PC-9 (cell line): ENCODE data around the gene VSX2. TPM values are rescaled to one million over a fixed set of nuclear protein-coding genes. Genes with fewer than 3 reads are reported as not detected.

Experiments
- BruUV-seq: library from RNA; stranded (reverse); fragments of 400-500 nt; replicated peaks from 2 replicates; lab custom pipeline; 2021; lab: Mats Ljungman, UMichigan
- CTCF ChIA-PET: fragments of 300-600 bp; sonication (Branson Sonifier 250); formaldehyde crosslinking; loops from one replicate; lab custom pipeline; 2022; ENCODE audit warnings: antibody characterized with exemption; lab: Charles Lee
- POLR2A ChIA-PET: fragments of 300-600 bp; sonication (Branson Sonifier 250); formaldehyde crosslinking; loops from one replicate; lab custom pipeline; 2022; ENCODE audit warnings: antibody characterized with exemption; ENCODE audit not compliant: unreplicated experiment; lab: Charles Lee
- DNase-seq, 2 experiments: peaks; one replicate each; pipeline versions ENCODE4 v3.0.0 to v3.0.0-alpha.2; 2015 to 2022; ENCODE audit warnings: mixed read lengths in 1 of 2
- H2AFZ ChIP-seq: fragments of 200-600 bp; sonication (generic); 2 replicates; pipeline ENCODE4 v1.8.1; 2017; ENCODE audit warnings: antibody characterized with exemption
- H3F3A ChIP-seq: fragments of 200-600 bp; sonication (generic); 2 replicates; pipeline ENCODE4 v1.8.1; 2017; ENCODE audit warnings: antibody characterized with exemption, mild to moderate bottlenecking, low read depth; ENCODE audit not compliant: insufficient read depth
- H3K27ac ChIP-seq: fragments of 200-600 bp; sonication (generic); 2 replicates; pipeline ENCODE4 v1.6.1; 2016; ENCODE audit warnings: mixed run types
- H3K27me3 ChIP-seq: fragments of 200-600 bp; sonication (generic); 2 replicates; pipeline ENCODE4 v1.6.1; 2016; ENCODE audit warnings: low read depth, mixed run types; ENCODE audit not compliant: insufficient read depth
- H3K36me3 ChIP-seq: fragments of 200-600 bp; sonication (generic); 2 replicates; pipeline ENCODE4 v1.6.1; 2016; ENCODE audit warnings: low read depth, mixed run types
- H3K4me1 ChIP-seq: fragments of 200-600 bp; sonication (generic); replicated peaks from 2 replicates; pipeline ENCODE4 v1.6.1; 2016; ENCODE audit warnings: mixed run types; ENCODE audit not compliant: insufficient read depth
- H3K4me2 ChIP-seq: fragments of 200-600 bp; sonication (generic); 2 replicates; pipeline ENCODE4 v1.6.1; 2017; ENCODE audit warnings: mixed run types
- H3K4me3 ChIP-seq: fragments of 200-600 bp; sonication (generic); 2 replicates; pipeline ENCODE4 v1.6.1; 2016; ENCODE audit warnings: mixed run types
- H3K79me2 ChIP-seq: fragments of 200-600 bp; sonication (generic); 2 replicates; pipeline ENCODE4 v1.6.1; 2017; ENCODE audit warnings: low read depth, mixed run types
- H3K9me2 ChIP-seq: fragments of 200-600 bp; sonication (generic); 2 replicates; pipeline ENCODE4 v1.8.1; 2017; ENCODE audit warnings: mild to moderate bottlenecking; ENCODE audit not compliant: insufficient read depth
- H3K9me3 ChIP-seq: fragments of 200-600 bp; sonication (generic); 2 replicates; pipeline ENCODE4 v1.8.1; 2016; ENCODE audit warnings: low read depth; ENCODE audit not compliant: insufficient read depth
- H4K20me1 ChIP-seq: fragments of 200-600 bp; sonication (generic); 2 replicates; pipeline ENCODE4 v1.8.1; 2017; ENCODE audit not compliant: insufficient read depth
- EZH2 ChIP-seq: fragments of 200-600 bp; sonication (generic); IDR thresholded peaks from 2 replicates; pipeline ENCODE4 v1.8.0; 2017; ENCODE audit warnings: antibody characterized with exemption, low read depth
- intact Hi-C: fragments of 100-400 bp; cut with micrococcal nuclease; formaldehyde crosslinking; loops from one replicate; pipeline ENCODE4 v1.10.0; 2022; ENCODE audit not compliant: unreplicated experiment
- total RNA-seq: library from RNA; stranded (reverse); gene quantifications from 2 replicates; pipeline ENCODE4 v1.2.3, GENCODE V29; 2021
- TF ChIP-seq, protein P1 (sequence below): fragments of 200-600 bp; sonication (generic); conservative IDR thresholded peaks from 2 replicates; pipeline ENCODE4 v1.6.1; 2017; ENCODE audit warnings: mixed run types, antibody characterized with exemption, mild to moderate bottlenecking, moderate library complexity

Gene VSX2
- total RNA-seq, 1 experiment from 2014 or later = not detected

DNA sequence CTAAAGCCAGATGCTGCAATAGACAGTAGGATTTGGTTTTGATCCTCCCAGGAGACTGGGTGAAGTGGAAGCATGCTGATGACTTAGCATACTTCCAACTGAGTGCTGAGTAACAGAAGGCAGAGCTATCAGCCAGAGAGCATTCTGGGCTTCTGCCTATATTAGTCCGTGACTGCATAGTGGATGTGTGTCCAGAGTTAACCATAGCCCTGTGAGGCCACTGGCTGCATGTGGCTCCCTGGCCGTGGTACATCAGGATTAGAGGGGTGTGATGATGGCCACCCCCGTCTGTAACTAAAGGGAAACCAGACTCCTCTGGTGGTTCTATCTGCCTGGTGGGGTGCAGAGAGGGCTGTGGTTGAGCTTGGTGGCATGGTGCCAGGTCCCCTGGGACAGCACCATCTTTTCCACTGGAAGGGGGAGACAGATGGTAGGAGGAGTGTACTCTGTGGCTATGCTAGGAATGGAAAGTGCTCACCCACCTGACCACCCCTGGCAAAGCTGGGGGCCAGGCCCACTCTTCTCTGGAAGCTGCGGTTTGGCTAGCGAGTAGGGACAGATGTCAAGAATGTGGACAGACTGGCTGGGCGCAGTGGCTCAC, 36.1 kb downstream of the VSX2 start:
- H3K27ac ChIP-seq = peak overlapping the region; percentile 77
- peak overlapping the region; percentile 42 for H3K4me2 ChIP-seq
- POLR2A ChIA-PET = interaction anchor here (0.5 to 1.1 kb wide), 8 partner anchors 27 to 1002 kb away, joined by 3 to 18 read pairs (median 6); partner anchors contain the start of genes ABCD4, RPS6KL1 and YLPM1
- intact Hi-C loops = loop anchor here (1.0 kb wide), 1 partner anchor 17 kb away; no protein-coding TSS in a partner anchor
- no peak overlapping the region for H3K4me3 ChIP-seq
- CTCF ChIA-PET = interaction anchor here (0.5 to 1.2 kb wide), 2 partner anchors 21 to 632 kb away, joined by 6 to 10 read pairs; no protein-coding TSS in a partner anchor
- TF ChIP-seq EZH2 = no peak
- TF ChIP-seq, protein P1, sequence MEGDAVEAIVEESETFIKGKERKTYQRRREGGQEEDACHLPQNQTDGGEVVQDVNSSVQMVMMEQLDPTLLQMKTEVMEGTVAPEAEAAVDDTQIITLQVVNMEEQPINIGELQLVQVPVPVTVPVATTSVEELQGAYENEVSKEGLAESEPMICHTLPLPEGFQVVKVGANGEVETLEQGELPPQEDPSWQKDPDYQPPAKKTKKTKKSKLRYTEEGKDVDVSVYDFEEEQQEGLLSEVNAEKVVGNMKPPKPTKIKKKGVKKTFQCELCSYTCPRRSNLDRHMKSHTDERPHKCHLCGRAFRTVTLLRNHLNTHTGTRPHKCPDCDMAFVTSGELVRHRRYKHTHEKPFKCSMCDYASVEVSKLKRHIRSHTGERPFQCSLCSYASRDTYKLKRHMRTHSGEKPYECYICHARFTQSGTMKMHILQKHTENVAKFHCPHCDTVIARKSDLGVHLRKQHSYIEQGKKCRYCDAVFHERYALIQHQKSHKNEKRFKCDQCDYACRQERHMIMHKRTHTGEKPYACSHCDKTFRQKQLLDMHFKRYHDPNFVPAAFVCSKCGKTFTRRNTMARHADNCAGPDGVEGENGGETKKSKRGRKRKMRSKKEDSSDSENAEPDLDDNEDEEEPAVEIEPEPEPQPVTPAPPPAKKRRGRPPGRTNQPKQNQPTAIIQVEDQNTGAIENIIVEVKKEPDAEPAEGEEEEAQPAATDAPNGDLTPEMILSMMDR = no peak
- H3K9me2 ChIP-seq = no peaks in the 10 kb centered on the region
- peaks cover 28% of the 10 kb centered on the region; the same call in 1 of the 2 replicates for H3F3A ChIP-seq
- peak overlapping the region; percentile 10; the same call in 1 of the 2 replicates for H2AFZ ChIP-seq
- no peaks in the 10 kb centered on the region for H4K20me1 ChIP-seq
- peaks cover 23% of the 10 kb centered on the region for H3K4me1 ChIP-seq
- no peaks in the 10 kb centered on the region for H3K27me3 ChIP-seq
- H3K9me3 ChIP-seq = no peaks in the 10 kb centered on the region
- BruUV-seq = no TSS peak
- no peaks in the 10 kb centered on the region for H3K79me2 ChIP-seq
- no peaks in the 10 kb centered on the region for H3K36me3 ChIP-seq
- peak; percentile 91 to 99 for DNase-seq

DNA sequence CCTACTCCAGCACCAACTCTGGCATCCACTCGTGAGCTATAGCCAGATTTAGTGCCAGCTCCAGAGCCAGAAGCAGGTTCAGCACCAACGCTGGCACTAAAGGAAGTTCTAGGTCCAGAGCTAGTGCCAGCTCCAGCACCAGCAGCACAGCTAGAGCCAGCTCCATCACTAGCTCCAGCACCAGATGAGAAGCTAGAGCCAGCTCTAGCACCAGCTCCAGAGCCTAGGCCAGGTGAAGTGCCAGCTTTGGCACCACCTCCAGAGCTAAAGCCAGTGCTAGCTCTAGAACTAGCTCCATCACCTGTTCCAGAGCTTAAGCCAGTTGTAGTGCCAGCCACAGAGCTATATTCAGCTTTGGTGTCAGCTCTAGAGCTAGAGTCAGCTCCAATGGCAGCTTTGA, 38.8 kb downstream of the VSX2 start:
- intact Hi-C loops = no loop called here
- Histone ChIP-seq H3K27me3 (no peaks in the 10 kb centered on the region), H3F3A (peaks cover 17% of the 10 kb centered on the region; the same call in 1 of the 2 replicates), H3K4me1 (peaks cover 18% of the 10 kb centered on the region), H4K20me1 (no peaks in the 10 kb centered on the region), H3K4me3 (no peak overlapping the region), H3K79me2 (no peaks in the 10 kb centered on the region), H3K4me2 (no peak overlapping the region), H3K9me3 (no peaks in the 10 kb centered on the region), H3K36me3 (no peaks in the 10 kb centered on the region), H3K27ac (no peak overlapping the region), H3K9me2 (no peaks in the 10 kb centered on the region), H2AFZ (no peak overlapping the region)
- DNase-seq = no peak
- TF ChIP-seq, protein P1 = no peak
- TF ChIP-seq EZH2 = no peak
- CTCF ChIA-PET = interaction anchor here (1.0 kb wide), 1 partner anchor 21 kb away, joined by 3 read pairs; no protein-coding TSS in a partner anchor
- POLR2A ChIA-PET = interaction anchor here (0.6 kb wide), 1 partner anchor 82 kb away, joined by 9 read pairs; no protein-coding TSS in a partner anchor
- no TSS peak for BruUV-seq

DNA sequence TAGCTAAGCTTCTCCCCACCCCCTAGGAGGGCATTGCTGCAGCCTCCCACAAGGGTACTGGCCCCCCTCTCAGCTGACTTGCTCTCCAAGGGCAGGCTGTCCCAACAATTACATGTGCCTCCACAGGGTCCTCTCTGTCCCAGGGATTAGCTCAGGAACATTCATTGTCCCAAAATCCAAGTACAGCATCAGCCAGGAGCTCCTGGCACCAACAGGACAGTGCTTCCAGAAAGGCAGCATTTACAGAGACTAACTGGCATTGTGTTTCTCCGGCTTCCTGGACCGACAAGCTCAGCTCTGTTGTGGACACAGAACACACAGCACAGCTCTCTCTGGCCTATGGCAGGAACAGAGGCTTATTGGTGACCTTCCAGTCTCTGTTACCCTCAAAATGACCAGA, 41.8 kb downstream of the VSX2 start:
- Histone ChIP-seq H3K27me3 (no peaks in the 10 kb centered on the region), H4K20me1 (no peaks in the 10 kb centered on the region), H3K36me3 (peaks cover 15% of the 10 kb centered on the region), H3K9me2 (no peaks in the 10 kb centered on the region), H2AFZ (no peak overlapping the region), H3K4me2 (no peak overlapping the region), H3K79me2 (no peaks in the 10 kb centered on the region), H3K27ac (no peak overlapping the region), H3K4me3 (no peak overlapping the region), H3F3A (peaks cover 6% of the 10 kb centered on the region; the same call in 1 of the 2 replicates), H3K9me3 (no peaks in the 10 kb centered on the region), H3K4me1 (peaks cover 2% of the 10 kb centered on the region)
- ChIA-PET POLR2A (interaction anchor here (0.6 kb wide), 1 partner anchor 954 kb away, joined by 4 read pairs; no protein-coding TSS in a partner anchor), CTCF (interaction anchor here (0.6 to 2.0 kb wide), 4 partner anchors 13 to 22 kb away, joined by 3 to 4 read pairs (median 3); partner anchors contain the start of gene ABCD4)
- no TSS peak for BruUV-seq
- intact Hi-C loops = no loop called here
- DNase-seq = no peak
- TF ChIP-seq, protein P1 = no peak
- no peak for TF ChIP-seq EZH2
